IPS DF 6.9 (cell line): ENCODE measurements around the gene RIPK4.

Source experiments
- DNase-seq: peaks from one replicate; pipeline ENCODE4 v3.0.0-alpha.2; 2013; ENCODE audit warnings: low read depth, low spot score
- H3K27ac ChIP-seq: one replicate; pipeline ENCODE4 v1.5.1; 2013; ENCODE audit warnings: low read length, control low read depth
- H3K27me3 ChIP-seq: 2 replicates; pipeline ENCODE4 v1.6.1; 2013; ENCODE audit warnings: mild to moderate bottlenecking, low read length; ENCODE audit not compliant: control insufficient read depth, insufficient read depth
- H3K36me3 ChIP-seq: 2 replicates; pipeline ENCODE4 v1.6.1; 2013; ENCODE audit warnings: low read length; ENCODE audit not compliant: control insufficient read depth, insufficient read depth
- H3K4me1 ChIP-seq: 2 replicates; pipeline ENCODE4 v1.6.1; 2013; ENCODE audit warnings: low read length; ENCODE audit not compliant: control insufficient read depth, insufficient read depth
- H3K4me3 ChIP-seq: 2 replicates; pipeline ENCODE4 v1.5.1; 2013; ENCODE audit warnings: mild to moderate bottlenecking, low read length
- H3K9me3 ChIP-seq: 2 replicates; pipeline ENCODE4 v1.6.1; 2013; ENCODE audit warnings: low read length, inconsistent platforms; ENCODE audit not compliant: control insufficient read depth, insufficient read depth
- WGBS: extraction: QIAGEN DNeasy Blood & Tissue Kit; methylation state at CpG from one replicate; pipeline ENCODE4 v1.1.7; 2013; ENCODE audit warnings: mixed read lengths, missing lambda C conversion rate; ENCODE audit not compliant: insufficient read length, insufficient coverage; 5-methylcytosine and 5-hydroxymethylcytosine counted together

The RIPK4 gene

GRCh38 chr21:41745026-41745820, 21.6 kb downstream of the RIPK4 start:
- Histone ChIP-seq H3K27ac (no peak overlapping the region), H3K4me3 (no peak overlapping the region), H3K36me3 (peaks cover 11% of the 10 kb centered on the region), H3K9me3 (no peaks in the 10 kb centered on the region), H3K4me1 (no peaks in the 10 kb centered on the region; the same call in 1 of the 2 replicates), H3K27me3 (no peaks in the 10 kb centered on the region)
- no peak for DNase-seq
- no CpG with 5 or more reads among the region's 25 CpGs for WGBS

GRCh38 chr21:41744028-41744930, 22.6 kb downstream of the RIPK4 start:
- H3K27me3 ChIP-seq = no peaks in the 10 kb centered on the region
- no peak overlapping the region for H3K27ac ChIP-seq
- no peaks in the 10 kb centered on the region; the same call in 1 of the 2 replicates for H3K4me1 ChIP-seq
- peaks cover 11% of the 10 kb centered on the region for H3K36me3 ChIP-seq
- no peak for DNase-seq
- no peak overlapping the region for H3K4me3 ChIP-seq
- WGBS = no CpG with 5 or more reads among the region's 43 CpGs
- H3K9me3 ChIP-seq = no peaks in the 10 kb centered on the region

GRCh38 chr21:41743321-41744027, 23.4 kb downstream of the RIPK4 start:
- Histone ChIP-seq H3K4me3 (no peak overlapping the region), H3K4me1 (no peaks in the 10 kb centered on the region; the same call in 1 of the 2 replicates), H3K27ac (no peak overlapping the region), H3K27me3 (no peaks in the 10 kb centered on the region), H3K9me3 (no peaks in the 10 kb centered on the region), H3K36me3 (peaks cover 11% of the 10 kb centered on the region)
- DNase-seq = no peak
- no CpG with 5 or more reads among the region's 26 CpGs for WGBS

GRCh38 chr21:41742073-41742875, 24.6 kb downstream of the RIPK4 start:
- Histone ChIP-seq H3K27me3 (no peaks in the 10 kb centered on the region), H3K4me3 (no peak overlapping the region), H3K27ac (no peak overlapping the region), H3K9me3 (no peaks in the 10 kb centered on the region; the same call in 1 of the 2 replicates), H3K4me1 (no peaks in the 10 kb centered on the region; the same call in 1 of the 2 replicates), H3K36me3 (peaks cover 11% of the 10 kb centered on the region)
- no CpG with 5 or more reads among the region's 30 CpGs for WGBS
- no peak for DNase-seq

GRCh38 chr21:41741253-41742072, 25.4 kb downstream of the RIPK4 start:
- no peaks in the 10 kb centered on the region; the same call in 1 of the 2 replicates for H3K9me3 ChIP-seq
- no peaks in the 10 kb centered on the region; the same call in 1 of the 2 replicates for H3K4me1 ChIP-seq
- DNase-seq = no peak
- no peak overlapping the region for H3K4me3 ChIP-seq
- WGBS = no CpG with 5 or more reads among the region's 55 CpGs
- peaks cover 11% of the 10 kb centered on the region for H3K36me3 ChIP-seq
- H3K27ac ChIP-seq = no peak overlapping the region
- H3K27me3 ChIP-seq = no peaks in the 10 kb centered on the region

- no CpG with 5 or more reads among the region's 41 CpGs for WGBS
- no peak overlapping the region for H3K27ac ChIP-seq
- DNase-seq = no peak
- H3K4me1 ChIP-seq = no peaks in the 10 kb centered on the region
- H3K9me3 ChIP-seq = no peaks in the 10 kb centered on the region; the same call in 1 of the 2 replicates
- H3K4me3 ChIP-seq = no peak overlapping the region
- H3K36me3 ChIP-seq = peaks cover 11% of the 10 kb centered on the region
- H3K27me3 ChIP-seq = no peaks in the 10 kb centered on the region
These were observed 26.1 kb downstream of the RIPK4 start for GRCh38 chr21:41740604-41741252.

- Histone ChIP-seq H3K27ac (no peak overlapping the region), H3K27me3 (no peaks in the 10 kb centered on the region), H3K4me3 (no peak overlapping the region), H3K4me1 (no peaks in the 10 kb centered on the region), H3K36me3 (peaks cover 11% of the 10 kb centered on the region), H3K9me3 (no peaks in the 10 kb centered on the region; the same call in 1 of the 2 replicates)
- WGBS = no CpG with 5 or more reads among the region's 9 CpGs
- DNase-seq = no peak
These were observed 26.9 kb downstream of the RIPK4 start for GRCh38 chr21:41739936-41740335.

- peaks cover 11% of the 10 kb centered on the region for H3K36me3 ChIP-seq
- H3K27me3 ChIP-seq = no peaks in the 10 kb centered on the region
- no peak overlapping the region for H3K4me3 ChIP-seq
- no peaks in the 10 kb centered on the region for H3K4me1 ChIP-seq
- no peak for DNase-seq
- no CpG with 5 or more reads among the region's 12 CpGs for WGBS
- H3K27ac ChIP-seq = no peak overlapping the region
- H3K9me3 ChIP-seq = no peaks in the 10 kb centered on the region; the same call in 1 of the 2 replicates
These were observed 27.8 kb downstream of the RIPK4 start for GRCh38 chr21:41739011-41739410.
